Measurements from ENCODE around the gene EGFL7. TPM values are rescaled to one million over a fixed set of nuclear protein-coding genes. Genes with fewer than 3 reads are reported as not detected.

EGFL7 gene
- total RNA-seq, 1 donor from 2014 or later: 42.3 TPM

- no peak for DNase-seq (ENCODE audit: low spot score)
- peak; percentile 29 for ATAC-seq
These were observed 9.1 kb downstream of the EGFL7 start for GRCh38 chr9:136671646-136672430.

DNA sequence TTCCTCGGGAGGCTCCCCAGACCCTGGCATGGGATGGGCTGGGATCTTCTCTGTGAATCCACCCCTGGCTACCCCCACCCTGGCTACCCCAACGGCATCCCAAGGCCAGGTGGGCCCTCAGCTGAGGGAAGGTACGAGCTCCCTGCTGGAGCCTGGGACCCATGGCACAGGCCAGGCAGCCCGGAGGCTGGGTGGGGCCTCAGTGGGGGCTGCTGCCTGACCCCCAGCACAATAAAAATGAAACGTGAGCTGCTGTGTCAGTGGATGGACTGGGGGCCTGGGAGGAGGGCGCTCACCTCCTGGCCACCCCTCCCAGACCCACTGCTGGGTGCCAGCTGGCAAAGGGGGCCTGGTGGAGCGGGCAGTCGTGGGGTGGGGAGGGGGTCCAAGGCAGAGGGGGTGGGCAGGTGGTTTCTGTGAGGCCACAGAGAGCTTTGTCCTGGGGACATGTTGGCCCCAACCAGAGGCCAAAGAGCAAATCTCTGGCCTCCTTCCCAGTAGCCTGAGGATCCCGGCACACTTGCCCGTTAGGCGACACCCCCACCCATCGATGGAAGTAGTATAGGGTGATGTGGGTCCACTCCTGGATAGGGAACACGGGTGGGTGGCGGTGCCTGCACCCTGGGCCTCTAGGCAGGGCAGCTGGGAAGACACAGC is 9.8 kb downstream of the EGFL7 start:
- ATAC-seq: peak; percentile 37

GRCh38 chr9:136673088-136673974 is 10.6 kb downstream of the EGFL7 start:
- no peak for DNase-seq (ENCODE audit: low spot score)
- ATAC-seq: no peak

More for the DNA sequence above, 9.8 kb downstream of the EGFL7 start:
- DNase-seq (ENCODE audit: low spot score): peak; percentile 81

DNA sequence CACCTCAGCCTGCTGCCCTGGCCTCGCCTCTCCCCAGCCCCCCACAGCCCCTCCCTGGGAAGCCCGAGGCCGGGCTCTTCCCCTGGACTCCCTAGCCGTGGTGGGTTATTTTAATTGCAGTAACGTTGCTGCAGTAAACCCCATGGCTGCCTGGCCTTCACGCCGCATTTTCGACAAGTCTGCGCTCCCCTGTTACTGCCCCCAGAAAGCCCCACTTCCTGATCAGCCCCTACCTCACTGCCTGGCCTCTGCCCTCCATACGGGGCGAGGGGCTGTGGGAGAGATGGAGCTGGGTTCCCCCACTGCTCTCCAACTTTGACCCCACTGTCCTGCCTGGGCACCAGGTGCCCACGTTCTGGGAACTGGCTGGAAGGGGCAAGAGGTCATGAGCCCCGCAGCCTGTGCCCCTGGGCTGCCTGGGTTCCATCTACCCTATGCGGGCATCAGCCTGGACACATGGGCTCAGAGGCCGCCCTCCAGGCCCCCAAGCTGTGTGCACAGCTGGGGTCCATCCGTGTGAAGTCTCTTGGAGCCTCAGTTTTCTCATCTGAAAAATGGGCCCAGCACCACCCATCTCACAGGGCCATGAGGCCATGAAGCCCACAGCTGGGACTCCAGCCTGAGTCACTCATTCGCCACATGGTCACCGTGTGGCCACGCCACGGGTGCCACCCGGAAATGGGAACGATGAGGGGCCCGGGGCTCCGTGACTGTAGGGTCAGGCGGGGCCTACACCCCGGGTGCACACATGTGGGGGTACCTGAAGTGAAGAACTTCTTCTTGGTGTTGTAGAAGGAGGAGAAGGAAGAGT is 11.5 kb downstream of the EGFL7 start:
- DNase-seq (ENCODE audit: low spot score): no peak
- no peak for ATAC-seq

DNA sequence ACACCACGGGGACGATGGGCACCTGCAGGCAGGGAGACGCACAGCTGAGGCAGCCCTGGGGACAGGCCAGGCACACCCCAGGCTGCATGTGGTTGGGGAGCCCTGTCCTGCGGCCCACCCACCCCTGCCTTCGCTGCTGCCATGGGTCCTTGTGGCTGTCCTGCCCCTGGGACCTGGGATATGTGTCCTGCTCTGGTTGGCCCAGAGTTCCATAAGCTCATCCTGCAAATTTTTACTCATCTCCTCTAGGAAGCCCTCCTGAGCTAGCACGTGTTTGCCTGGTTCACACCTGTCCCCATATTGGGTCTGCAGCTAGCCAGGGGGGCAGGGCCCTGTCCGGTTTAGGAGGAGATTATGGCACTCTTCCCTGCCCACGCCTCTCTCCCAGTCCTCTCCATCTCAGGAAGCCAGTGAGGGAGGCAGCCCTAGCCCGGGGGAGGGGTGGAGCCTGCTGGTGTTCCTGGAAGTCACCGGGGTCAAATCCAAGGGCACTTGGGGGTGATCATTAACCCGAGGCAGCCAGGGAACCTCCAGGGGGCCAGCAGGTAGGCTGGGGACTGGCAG is 12.2 kb downstream of the EGFL7 start:
- ATAC-seq (peak; percentile 49), DNase-seq (ENCODE audit: low spot score) (peak; percentile 93)

- DNase-seq (ENCODE audit: low spot score) (no peak), ATAC-seq (peak; percentile 0)
These were observed 13.0 kb downstream of the EGFL7 start for GRCh38 chr9:136675477-136676296.

DNA sequence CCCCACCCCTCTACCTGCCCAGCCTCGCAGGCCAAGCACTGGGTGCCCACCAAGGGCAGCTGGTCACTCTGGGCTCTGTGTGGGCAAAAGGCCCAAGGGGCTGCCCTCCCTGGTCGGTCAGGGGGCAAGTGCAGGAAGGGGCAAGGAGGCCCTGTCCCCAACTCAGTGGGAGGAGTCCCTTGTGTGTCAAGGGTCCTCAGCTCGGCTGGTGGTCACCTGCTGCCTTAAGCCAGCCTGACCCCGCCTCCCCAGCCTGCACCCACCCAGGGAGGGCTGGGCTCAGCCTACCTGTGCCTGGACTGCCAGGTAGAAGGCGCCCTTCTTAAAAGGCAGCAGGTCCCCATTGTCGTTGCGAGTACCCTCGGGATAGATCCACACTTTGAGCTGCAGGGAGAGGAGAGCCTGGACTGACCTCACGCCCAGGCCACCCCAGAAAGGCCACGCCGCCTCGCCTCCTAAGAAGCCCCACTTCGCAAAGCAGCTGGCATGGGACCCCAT is 13.6 kb downstream of the EGFL7 start:
- ATAC-seq (no peak), DNase-seq (ENCODE audit: low spot score) (no peak)

DNA sequence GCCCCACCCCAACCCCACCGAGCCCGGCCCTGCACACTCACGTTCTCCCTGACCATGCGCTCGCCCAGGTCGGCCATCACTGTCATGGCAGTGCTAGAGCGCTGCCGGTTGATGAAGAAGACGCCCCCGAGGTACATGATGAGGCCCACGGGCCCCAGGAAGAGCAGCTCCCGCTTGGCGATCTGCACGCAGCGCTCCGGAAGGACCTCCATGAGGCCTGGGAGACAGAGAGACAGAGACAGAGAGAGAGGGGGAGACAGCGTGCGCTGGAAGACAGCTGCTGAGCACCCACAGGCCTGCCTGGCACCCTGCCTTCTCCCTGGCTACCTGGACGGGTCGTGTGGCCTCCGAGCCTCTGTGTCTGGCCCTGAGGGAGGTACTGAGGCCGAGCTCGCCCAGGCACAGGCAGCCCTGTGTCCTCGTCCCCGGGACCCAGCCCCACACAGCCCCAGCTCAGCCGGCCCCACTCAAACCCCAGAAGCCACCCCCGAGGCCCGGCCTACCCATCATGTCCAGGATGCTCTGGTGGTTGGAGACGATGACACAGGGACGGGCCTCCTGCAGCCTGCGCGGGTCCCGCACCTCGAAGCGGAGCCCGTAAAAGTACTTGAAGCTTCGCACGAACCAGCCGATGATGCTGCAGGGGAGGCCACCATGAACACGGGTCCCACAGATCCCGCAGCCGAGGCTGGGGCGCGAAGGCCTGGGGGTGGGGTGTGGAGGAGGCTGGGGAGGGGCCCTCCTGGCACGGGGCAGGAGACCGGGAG is 14.4 kb downstream of the EGFL7 start:
- DNase-seq (ENCODE audit: low spot score) (no peak), ATAC-seq (no peak)

DNA sequence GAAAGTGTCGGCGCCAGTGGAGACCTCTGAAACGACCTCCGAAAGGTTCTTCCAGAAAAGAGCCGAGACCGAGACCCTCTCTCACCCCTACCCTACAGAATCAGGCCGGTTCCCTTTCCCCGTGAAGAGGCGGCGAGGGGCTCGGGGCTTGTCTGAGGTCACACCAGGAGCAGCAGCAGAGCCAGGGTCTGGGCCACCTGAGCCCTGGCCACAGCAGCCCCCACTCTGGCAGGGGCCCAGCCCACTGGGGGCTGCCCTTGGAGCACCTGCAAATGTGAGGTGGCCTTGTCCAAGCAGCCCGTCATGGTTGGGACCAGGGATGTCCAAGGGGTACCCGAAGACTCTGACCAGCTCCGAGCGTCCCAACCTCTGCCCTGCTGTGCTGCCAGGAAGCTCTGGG is 15.3 kb downstream of the EGFL7 start:
- ATAC-seq: no peak
- DNase-seq (ENCODE audit: low spot score): no peak

DNA sequence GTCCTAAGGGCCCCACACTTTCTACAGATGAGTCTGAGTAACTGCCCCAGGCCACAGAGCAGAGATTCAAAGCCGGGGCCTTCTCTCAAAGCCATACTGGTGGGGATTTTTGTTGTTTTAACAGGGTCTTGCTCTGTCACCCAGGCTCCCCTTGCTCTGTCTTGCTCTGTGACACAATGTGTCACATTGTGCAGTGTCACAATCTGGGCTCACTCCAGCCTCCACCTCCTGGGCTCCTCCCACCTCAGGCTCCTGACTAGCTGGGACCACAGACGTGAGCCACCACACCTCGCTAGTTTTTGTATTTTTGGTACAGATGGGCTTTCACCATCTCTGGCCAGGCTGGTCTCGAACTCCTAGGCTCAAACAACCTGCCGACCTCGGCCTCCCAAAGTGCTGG is 15.9 kb downstream of the EGFL7 start:
- DNase-seq (ENCODE audit: low spot score): no peak
- peak; percentile 30 for ATAC-seq

DNA sequence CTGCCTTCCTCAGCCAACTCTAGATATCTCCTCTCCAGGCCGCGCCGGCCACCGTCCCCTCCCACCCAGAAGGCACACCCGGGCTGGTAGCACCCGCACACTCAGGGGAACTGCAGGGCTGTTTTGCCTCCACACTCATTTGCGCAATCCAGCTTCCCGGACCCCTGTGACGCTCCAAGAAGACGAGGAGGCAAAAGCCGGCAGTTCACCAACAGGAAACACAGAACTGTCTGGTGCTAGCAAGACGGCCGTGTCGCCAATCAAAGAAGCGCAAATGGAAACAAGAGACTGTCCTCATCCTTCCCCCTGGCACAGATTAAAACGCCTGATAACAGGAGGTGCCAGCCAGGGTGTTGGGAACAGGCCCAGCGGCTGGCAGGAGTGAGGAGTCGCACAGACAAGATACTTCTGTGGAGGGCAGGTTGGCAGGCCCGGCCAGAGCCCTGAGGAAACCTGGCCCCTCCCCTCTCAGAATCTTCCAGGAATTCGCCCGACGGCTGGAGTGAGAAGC is 16.8 kb downstream of the EGFL7 start:
- ATAC-seq: peak; percentile 33
- no peak for DNase-seq (ENCODE audit: low spot score)

DNA sequence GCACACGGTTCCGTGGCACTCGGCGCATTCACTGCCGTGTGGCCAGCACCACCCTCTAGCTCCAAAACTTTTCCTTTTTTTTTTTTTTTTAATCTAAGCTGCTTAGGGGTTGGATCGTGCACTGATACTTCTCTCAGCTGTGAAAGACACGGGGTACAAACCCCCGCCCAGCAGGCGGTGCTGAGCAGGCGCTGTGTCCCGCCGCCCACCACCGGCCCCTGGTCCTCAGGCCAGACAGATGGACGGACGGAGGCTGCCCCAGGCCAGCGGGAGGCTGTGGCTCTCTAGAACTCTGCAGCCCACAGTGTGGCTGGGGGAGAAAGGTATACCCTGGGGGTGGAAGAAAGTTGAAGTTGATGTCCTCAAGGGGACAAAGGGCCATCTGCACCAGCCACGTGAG is 18.3 kb downstream of the EGFL7 start:
- no peak for ATAC-seq
- no peak for DNase-seq (ENCODE audit: low spot score)

GRCh38 chr9:136681945-136682699 is 19.4 kb downstream of the EGFL7 start:
- ATAC-seq (peak; percentile 11), DNase-seq (ENCODE audit: low spot score) (no peak)

- DNase-seq (ENCODE audit: low spot score) (no peak), ATAC-seq (no peak)
These were observed 20.0 kb downstream of the EGFL7 start for GRCh38 chr9:136682710-136683109.

- DNase-seq (ENCODE audit: low spot score) (peak; percentile 85), ATAC-seq (peak; percentile 43)
These were observed 20.5 kb downstream of the EGFL7 start for GRCh38 chr9:136683173-136683745.

GRCh38 chr9:136683755-136684154 is 21.0 kb downstream of the EGFL7 start:
- peak; percentile 15 for ATAC-seq
- DNase-seq (ENCODE audit: low spot score): no peak

DNA sequence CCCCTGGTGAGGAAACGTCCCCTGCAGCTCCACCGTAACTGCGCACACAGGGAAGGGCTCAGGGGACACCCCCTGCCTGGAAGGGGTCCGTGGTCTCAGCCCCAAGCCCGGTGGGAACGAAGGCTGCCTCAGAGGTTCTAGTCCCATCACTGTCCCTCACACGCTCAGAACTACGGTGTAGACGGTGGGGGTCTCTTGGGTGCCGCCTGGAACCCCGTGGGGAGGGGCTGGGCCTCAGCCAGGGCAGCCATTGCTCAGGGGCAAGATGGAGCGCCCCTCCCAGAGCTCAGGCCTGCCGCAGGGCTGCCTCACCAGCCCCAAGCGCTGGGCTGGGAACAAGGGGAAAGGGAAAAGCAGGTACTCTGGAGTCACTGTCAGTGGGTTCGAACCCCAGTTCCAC is 21.6 kb downstream of the EGFL7 start:
- ATAC-seq: no peak
- DNase-seq (ENCODE audit: low spot score): no peak

Measured in left lobe of liver (tissue), 2 donors.